A673 (cell line): ENCODE data around the gene KDM6B. TPM values are rescaled to one million over a fixed set of nuclear protein-coding genes. Genes with fewer than 3 reads are reported as not detected.

ENCODE experiments used
- BruUV-seq: library from RNA; stranded (reverse); fragments of 400-500 nt; replicated peaks from 2 replicates; lab custom pipeline; 2021; lab: Mats Ljungman, UMichigan
- CTCF ChIA-PET: fragments of 300-600 bp; sonication (Branson Sonifier 250); formaldehyde crosslinking; loops from one replicate; lab custom pipeline; 2022; ENCODE audit warnings: antibody characterized with exemption; lab: Charles Lee
- POLR2A ChIA-PET: fragments of 300-600 bp; sonication (Branson Sonifier 250); formaldehyde crosslinking; loops from one replicate; lab custom pipeline; 2022; ENCODE audit warnings: antibody characterized with exemption; ENCODE audit not compliant: low non-redundant PET; lab: Charles Lee
- DNase-seq: peaks from one replicate; pipeline ENCODE4 v3.0.0-alpha.2; 2015; ENCODE audit warnings: low spot score
- H3K27ac ChIP-seq: fragments of 200-600 bp; sonication (generic); 2 replicates; pipeline ENCODE4 v1.5.1; 2016; ENCODE audit warnings: mixed run types, low read depth, mild to moderate bottlenecking, mixed read lengths, antibody characterized with exemption, low read length; ENCODE audit not compliant: poor library complexity, severe bottlenecking
- H3K27me3 ChIP-seq: fragments of 200-600 bp; sonication (generic); replicated peaks from 2 replicates; pipeline ENCODE4 v1.6.1; 2017; ENCODE audit warnings: mixed run types, low read depth, mild to moderate bottlenecking, mixed read lengths, antibody characterized with exemption, low read length; ENCODE audit not compliant: insufficient read depth, poor library complexity
- H3K36me3 ChIP-seq: fragments of 200-600 bp; sonication (generic); 2 replicates; pipeline ENCODE4 v1.6.1; 2016; ENCODE audit warnings: mixed run types, mild to moderate bottlenecking, mixed read lengths, antibody characterized with exemption, low read length; ENCODE audit not compliant: insufficient read depth, poor library complexity, severe bottlenecking
- H3K4me1 ChIP-seq: fragments of 200-600 bp; sonication (generic); 2 replicates; pipeline ENCODE4 v1.6.1; 2017; ENCODE audit warnings: mixed run types, mild to moderate bottlenecking, mixed read lengths, antibody characterized with exemption, low read length; ENCODE audit not compliant: insufficient read depth, poor library complexity, severe bottlenecking
- H3K4me3 ChIP-seq: fragments of 200-600 bp; sonication (generic); 2 replicates; pipeline ENCODE4 v1.5.1; 2016; ENCODE audit warnings: low read depth, mixed run types, mild to moderate bottlenecking, mixed read lengths, low read length; ENCODE audit not compliant: poor library complexity, severe bottlenecking
- H3K9me3 ChIP-seq: fragments of 200-600 bp; sonication (generic); 2 replicates; pipeline ENCODE4 v1.6.1; 2016; ENCODE audit warnings: mixed run types, low read depth, mild to moderate bottlenecking, mixed read lengths, antibody characterized with exemption, low read length; ENCODE audit not compliant: poor library complexity, severe bottlenecking
- CTCF ChIP-seq: fragments of 300-800, 200-600 bp; sonication (generic); conservative IDR thresholded peaks from 2 replicates; pipeline ENCODE4 v1.5.1; 2017; ENCODE audit warnings: low read depth, mild to moderate bottlenecking, antibody characterized with exemption, low read length, moderate library complexity, mixed read lengths
- EZH2 ChIP-seq: fragments of 200-600 bp; sonication (generic); IDR thresholded peaks from 2 replicates; pipeline ENCODE4 v1.6.1; 2017; ENCODE audit warnings: borderline replicate concordance, low read depth, mild to moderate bottlenecking, mixed read lengths, antibody characterized with exemption, low read length; ENCODE audit not compliant: poor library complexity, severe bottlenecking
- intact Hi-C: fragments of 100-400 bp; cut with micrococcal nuclease; formaldehyde crosslinking; loops from one replicate; pipeline ENCODE4 v1.10.0; 2022; ENCODE audit not compliant: unreplicated experiment
- total RNA-seq: library from RNA; stranded (reverse); gene quantifications from 2 replicates; pipeline ENCODE4 v1.2.3, GENCODE V29; 2021

The KDM6B gene
- total RNA-seq, 1 experiment from 2014 or later = 46.8 TPM

GRCh38 chr17:7789131-7789530 lies 44.9 kb upstream of the KDM6B start:
- Histone ChIP-seq H3K4me1 (no peaks in the 10 kb centered on the region), H3K36me3 (no peaks in the 10 kb centered on the region), H3K9me3 (no peaks in the 10 kb centered on the region), H3K4me3 (no peak overlapping the region), H3K27ac (no peak overlapping the region), H3K27me3 (no peaks in the 10 kb centered on the region)
- BruUV-seq = no TSS peak
- ChIA-PET CTCF (no interaction called here), POLR2A (no interaction called here)
- DNase-seq = no peak
- TF ChIP-seq CTCF (no peak), EZH2 (no peak)
- intact Hi-C loops = no loop called here

- Histone ChIP-seq H3K9me3 (no peaks in the 10 kb centered on the region), H3K4me3 (no peak overlapping the region), H3K27me3 (no peaks in the 10 kb centered on the region), H3K36me3 (no peaks in the 10 kb centered on the region), H3K27ac (no peak overlapping the region), H3K4me1 (no peaks in the 10 kb centered on the region)
- CTCF ChIA-PET = no interaction called here
- POLR2A ChIA-PET = no interaction called here
- intact Hi-C loops = no loop called here
- DNase-seq = no peak
- BruUV-seq = no TSS peak
- TF ChIP-seq EZH2 (no peak), CTCF (no peak)
Observed at GRCh38 chr17:7790150-7790549, 43.9 kb upstream of the KDM6B start.

DNA sequence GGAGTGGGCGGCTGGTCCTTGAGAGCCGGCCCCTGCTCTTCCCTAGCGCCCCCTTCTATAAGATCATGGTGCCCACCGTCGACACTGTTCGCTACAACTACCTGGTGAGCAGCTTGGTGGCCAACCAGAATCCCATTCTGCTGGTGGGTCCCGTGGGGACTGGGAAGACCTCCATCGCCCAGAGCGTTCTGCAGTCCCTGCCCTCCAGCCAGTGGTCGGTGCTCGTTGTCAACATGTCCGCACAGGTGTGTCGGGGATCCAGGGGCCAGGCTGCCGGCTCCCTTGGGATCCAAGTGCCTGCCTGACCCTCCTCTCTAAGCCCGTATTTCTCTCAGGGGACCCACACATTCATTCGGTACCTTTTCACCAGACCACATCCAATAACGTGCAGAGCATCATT lies 41.4 kb upstream of the KDM6B start:
- Histone ChIP-seq H3K4me1 (no peaks in the 10 kb centered on the region), H3K27ac (no peak overlapping the region), H3K36me3 (no peaks in the 10 kb centered on the region), H3K9me3 (no peaks in the 10 kb centered on the region), H3K27me3 (no peaks in the 10 kb centered on the region), H3K4me3 (no peak overlapping the region)
- DNase-seq = no peak
- intact Hi-C loops = no loop called here
- ChIA-PET POLR2A (no interaction called here), CTCF (no interaction called here)
- TF ChIP-seq EZH2 (no peak), CTCF (no peak)
- BruUV-seq = no TSS peak
